Putamen (tissue), 1 donor: ENCODE data around the gene RAD51D.
A peak's percentile ranks its signal among the peaks of the same experiment; 100 is the strongest.
"Not testable (repeated sequence)": the region's sequence is repeated elsewhere in the genome, so short reads cannot be mapped to it uniquely, and the experiment has no call there.

ENCODE experiments used
- DNase-seq: peaks from one replicate; pipeline ENCODE4 v3.0.0-alpha.2; 2016; ENCODE audit warnings: low spot score

The RAD51D gene

DNA sequence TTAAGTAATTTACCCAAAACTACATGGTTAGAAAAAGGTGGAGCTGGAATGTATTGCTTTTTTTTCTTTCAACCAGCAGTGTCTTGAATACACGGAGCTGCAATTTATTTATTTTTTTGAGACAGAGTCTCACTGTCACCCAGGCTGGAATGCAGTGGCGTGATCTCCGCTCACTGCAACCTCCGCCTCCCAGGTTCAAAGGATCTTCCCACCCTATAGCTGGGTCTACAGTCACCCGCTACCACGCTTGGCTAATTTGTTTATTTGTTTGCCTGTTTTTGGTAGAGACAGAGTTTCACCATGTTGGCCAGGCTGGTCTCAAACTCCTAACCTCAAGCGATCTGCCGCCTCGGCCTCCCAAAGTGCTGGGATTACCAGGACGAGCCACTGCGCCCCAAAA, 29.0 kb downstream of the RAD51D start:
- DNase-seq = not testable (repeated sequence)

DNA sequence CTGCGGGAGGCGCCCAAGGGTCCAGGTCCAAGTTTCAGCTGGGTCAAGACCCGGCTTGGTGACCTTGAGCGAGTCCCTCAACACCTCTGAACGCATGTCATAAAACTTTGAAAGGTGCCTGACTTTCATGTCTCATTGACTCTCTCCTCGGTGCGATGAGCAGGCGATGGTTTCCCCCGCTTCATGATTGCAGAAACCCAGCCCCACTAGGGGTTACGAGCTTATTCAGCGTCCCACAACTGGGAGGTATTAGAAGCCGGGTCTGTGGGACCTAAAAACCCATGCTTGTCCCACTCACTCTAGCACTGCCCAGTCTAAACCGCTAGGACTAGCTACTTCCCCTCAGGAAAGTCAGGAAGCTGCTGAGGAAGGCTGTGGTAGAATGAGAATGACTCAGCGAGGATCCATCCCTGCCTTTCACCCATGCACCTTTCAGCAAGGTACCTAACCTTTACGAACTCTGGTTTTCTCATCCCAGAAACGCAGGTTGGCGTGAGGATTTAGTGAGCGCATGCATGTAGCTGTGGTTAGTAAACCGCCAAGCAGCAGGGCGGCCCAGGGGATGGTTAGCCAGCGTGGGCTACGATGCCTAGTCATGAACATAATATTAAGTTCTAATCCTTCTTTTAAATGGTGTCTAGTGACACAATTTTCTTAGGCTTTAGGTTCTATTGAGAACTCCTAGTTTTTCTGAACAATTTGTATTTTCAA, 29.9 kb downstream of the RAD51D start:
- DNase-seq = no peak

DNA sequence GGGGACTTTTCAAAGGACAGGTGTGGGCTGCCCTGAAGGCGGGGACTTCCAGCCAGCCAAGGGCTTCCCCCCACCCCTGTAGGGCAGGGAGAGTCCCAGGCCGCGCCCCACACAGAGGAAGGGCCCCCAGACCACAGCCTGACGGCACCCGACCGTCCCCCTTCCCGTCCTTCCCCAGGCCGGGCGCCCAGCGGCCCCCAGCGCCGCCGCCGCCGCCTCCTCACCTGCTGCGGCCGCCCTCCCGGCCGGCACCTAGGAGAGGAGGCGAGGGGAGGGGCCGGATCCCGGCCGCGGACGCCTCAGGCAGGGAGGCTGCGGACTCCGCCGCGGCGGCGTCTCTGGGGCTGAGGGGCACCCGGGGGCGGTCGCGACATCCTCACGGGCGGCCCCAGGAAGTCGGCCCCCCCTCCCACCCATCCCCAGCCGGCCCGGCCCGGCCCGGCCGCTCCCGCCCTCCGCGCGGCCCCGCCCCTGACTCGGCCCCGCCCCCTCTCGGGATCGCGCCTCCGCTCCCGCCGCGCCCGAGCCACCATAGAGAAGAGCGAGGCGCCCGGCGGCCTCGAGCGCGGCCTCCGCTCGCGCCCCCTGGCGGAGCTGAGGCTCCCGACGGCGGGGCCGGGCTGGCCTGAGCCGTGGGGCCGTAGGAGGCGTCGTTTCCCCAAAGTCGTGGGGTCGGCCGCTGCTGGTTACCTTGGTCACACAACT, 30.6 kb downstream of the RAD51D start:
- peak; percentile 91 for DNase-seq

DNA sequence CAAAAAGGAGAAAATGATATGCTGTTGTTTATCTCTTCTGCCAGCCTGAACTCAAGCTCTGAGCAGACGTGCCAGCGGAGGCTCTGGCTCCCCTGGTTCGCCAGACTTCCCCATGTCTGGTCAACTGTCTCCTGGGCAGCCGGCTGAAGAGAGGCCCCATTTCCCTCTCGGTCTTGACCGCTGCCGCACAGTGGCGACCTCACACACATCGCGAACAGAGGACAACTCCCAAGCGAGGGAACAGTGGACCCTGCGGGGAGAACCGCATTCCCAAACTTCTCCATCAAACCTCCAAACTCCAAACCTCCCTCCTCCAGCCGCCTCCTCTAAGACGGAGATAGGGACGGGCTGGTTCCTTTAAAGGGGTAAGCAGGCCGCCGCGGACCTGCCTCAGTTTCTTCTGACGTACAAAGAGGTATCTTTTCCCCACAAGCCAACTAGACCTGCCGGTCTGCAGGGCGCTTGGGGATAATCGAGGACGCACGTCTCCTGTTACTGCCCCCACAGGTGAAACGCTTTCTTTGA, 31.2 kb downstream of the RAD51D start:
- peak; percentile 75 for DNase-seq

DNA sequence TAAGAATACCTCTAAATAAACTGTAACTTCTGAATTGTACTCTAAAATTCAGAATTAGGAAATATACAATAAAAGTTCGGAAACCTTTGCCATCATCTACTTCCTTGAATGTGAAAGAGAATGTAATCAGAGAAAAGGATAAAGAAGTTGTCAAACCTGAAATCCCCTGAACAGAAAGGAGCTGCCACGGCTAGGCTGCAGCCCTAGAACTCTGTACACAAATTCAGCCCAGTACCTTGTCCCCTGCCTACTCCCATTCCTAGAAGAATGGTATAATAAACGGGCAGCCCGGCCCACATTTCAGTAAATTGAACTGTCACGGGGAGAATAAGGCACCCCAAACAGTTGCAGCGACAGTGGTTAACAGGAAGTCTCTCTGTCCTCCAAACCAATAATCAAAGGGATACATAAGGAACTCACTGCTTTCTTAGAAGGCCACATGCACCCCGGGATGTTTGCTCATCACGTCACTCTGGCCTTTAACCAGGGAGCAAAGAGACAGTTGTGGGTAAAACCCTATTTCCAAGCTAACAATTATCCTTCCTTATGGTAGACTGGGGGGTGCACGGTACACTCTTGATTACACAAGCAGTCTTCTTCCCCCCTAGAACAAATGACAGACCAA, 31.8 kb downstream of the RAD51D start:
- peak; percentile 62 for DNase-seq

DNA sequence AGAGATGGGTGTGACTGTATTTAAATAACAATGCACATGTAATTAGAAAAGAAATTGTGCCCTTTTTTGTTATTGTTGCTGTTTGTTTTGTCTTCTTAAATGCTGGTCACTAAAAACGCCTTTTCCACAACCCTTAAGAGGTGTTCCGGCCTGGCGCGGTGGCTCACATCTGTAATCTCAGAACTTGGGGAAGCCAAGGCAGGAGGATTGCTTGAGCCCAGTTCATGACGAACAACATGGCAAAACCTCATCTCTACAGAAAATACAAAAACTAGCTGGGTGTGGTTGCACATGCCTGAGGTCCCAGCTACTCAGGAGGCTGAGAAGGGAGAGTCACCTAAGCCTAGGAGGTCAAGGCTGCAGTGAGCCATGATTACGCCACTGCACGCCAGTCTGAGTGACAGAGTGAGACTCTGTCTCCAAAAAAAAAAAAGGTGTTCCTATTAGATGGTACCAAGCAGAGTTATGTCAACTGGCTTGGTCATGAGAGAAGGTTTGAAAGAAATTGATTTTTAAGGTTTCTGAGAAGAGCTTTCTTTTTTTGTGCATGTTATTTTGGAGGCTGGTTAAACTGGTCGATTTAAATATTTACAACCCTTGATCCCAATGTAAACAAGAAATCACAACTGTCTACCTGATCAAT, 32.6 kb downstream of the RAD51D start:
- no peak for DNase-seq

DNA sequence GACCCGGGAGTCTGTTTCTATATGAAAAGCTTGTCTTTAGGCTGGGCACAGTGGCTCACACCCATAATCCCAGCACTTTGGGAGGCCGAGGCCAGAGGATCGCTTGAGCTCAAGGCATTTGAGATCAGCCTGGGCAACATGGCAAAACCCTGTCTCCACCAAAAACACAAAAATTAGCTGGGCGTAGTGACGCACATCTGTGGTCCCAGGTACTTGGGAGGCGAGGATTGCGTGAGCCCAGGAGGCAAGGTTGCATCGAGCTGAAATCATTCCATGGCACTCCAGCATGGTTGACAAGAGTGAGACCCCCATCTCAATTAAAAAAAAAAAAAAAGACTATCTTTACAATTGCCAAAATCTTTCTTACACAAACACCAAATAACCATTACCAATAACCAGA, 33.5 kb downstream of the RAD51D start:
- DNase-seq = no peak

DNA sequence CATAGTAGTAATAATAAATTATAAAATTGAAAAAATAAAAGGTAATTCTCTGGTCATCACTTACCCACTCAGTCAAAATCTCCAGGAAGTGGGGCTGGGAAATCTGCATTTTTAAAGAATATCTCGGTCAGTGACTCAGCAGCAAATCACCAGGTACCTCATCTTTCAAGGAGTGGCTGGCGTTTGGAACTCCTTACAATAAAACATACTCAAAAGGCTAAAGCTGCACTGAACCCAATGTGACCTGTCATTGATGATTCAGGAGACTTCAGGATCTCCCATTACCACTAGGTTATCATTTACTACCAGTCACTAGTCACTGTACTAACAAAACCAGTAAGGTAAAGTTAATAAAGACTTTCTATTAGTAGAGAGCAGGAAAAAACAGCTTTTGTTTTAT, 34.7 kb downstream of the RAD51D start:
- no peak for DNase-seq

DNA sequence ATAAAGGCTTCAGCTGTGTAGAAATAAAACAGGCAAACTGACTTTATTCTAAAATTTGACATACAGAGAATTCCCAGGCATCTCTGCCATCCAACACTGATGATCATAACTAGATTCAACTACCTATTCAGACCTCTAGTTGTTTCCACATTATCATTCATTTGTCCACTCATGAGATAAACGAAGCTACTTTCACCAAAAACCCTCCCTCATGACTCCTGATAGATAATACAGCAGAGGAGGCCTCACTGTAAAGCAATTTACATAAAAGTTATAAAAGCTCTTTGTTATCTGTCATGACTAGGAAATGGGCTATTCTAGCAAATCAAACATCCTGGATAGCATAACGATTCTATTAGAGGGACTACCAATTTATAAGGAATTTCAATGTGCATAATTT, 36.6 kb downstream of the RAD51D start:
- no peak for DNase-seq

DNA sequence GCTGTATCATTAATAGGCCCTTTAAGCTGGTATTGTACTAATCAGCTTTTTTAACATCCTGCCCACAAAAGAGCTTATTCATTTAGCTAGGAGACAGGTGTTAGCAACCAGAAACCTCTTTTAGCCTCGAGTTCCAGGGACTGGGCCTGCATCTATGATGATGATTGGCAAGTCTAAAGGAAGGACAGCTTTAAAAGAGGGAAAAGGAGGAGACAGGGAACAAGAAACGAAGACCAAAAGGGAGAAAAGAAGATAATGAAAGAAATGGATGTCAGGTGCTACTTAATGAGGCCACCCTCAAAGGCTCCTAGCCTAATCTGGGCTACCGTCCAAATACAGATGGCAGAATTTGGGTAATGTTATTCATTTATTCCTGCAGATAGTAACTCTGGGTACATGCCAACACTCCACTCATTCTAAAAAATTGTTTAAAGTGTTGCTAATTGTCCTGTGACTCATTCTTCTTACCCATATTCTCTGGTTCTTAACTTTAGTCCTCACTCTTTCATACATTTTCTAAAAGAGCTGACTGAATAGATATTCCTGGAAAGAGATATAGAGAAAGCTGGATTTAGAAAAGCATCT, 37.5 kb downstream of the RAD51D start:
- no peak for DNase-seq

DNA sequence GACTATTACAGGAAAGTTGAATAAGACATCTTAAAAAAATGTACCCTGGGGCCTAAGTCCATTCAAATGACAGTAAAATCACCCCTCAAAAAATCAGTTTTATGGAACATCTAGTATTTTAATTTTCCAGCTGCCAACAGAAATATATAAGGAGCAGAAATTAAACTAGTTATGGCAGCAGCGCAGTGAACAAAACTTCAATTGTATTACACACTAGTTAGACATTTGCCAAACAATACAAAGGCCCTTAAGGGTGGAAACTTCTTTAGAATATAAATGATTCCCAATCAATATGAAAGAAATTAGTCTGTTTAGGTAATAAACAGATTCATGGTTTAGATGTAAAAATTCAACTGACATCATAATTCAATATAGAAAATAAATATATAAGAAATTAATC, 38.0 kb downstream of the RAD51D start:
- no peak for DNase-seq

DNA sequence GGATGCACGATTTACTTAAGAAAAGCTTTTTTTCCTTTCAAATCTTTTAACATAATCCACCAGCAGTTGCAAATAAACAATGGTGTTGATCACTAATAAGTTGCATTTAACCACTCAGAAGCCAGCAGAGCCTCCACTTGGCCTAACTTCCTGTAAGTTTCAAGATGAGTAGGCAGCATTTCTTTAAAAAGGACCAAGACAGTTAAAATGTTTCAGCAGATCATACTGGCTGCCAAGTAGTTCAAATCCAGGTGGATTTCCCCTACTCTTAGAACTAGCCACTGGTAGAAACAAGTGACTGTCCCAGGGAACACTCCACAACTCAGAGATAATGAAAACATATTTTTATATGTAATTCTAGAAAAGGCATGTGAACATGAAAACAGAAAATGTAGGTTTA, 39.1 kb downstream of the RAD51D start:
- no peak for DNase-seq

DNA sequence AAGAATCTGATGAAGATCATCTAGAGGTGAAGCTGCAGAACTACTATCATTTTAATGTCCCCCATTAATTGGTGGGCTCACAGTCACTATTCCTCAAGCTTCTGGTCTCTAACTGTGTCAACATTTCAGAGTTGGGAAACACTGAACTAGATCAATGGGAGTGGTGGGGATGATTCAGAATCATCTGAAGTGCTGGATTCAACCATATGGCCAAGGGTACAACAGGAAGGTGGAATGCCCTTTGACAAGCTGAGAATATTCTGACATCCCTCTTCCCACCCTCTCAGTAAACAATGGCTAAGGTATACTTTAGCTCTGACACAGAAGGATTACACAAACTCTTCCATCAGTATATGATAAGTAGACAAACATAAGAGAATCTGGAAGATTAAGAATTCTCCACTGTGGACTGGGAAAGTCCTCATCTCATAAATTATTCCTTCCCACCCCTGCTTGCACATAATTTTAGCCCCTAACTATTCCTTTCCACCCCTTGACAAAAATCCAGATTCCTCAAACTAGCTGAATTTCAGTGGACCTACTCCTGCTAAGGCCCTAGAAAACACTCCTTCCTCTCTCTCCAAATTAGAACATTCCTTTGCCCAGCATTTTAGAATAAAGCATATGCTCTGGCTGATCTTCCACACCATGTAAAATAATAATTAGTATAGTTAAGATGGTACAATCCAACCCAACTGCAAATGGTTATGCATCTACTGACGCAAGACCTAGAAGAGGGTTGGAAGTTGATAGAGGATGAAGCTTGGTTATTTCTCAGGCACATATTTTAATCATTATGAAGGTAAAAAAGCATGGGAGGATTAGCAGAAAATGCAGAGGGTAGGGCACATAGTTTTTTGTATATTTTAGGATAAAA, 39.9 kb downstream of the RAD51D start:
- no peak for DNase-seq

DNA sequence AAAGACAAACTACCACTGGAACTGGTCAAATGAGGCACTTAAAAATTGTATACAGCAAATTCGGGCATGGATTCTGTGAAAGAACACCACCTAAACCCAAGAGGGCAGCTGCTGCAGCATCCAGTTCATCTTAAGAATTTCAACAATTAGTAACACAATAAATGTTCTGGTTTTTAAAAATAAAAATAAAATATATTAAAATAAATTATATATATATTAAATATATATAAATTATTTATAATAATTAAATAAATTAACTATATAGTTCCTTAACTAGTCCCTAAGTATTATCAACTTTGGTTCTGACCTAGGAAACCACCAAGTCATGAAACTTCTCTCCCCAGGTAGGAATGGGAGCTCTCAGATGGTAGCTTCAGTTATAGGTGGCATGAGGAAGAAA, 42.8 kb downstream of the RAD51D start:
- DNase-seq = no peak

DNA sequence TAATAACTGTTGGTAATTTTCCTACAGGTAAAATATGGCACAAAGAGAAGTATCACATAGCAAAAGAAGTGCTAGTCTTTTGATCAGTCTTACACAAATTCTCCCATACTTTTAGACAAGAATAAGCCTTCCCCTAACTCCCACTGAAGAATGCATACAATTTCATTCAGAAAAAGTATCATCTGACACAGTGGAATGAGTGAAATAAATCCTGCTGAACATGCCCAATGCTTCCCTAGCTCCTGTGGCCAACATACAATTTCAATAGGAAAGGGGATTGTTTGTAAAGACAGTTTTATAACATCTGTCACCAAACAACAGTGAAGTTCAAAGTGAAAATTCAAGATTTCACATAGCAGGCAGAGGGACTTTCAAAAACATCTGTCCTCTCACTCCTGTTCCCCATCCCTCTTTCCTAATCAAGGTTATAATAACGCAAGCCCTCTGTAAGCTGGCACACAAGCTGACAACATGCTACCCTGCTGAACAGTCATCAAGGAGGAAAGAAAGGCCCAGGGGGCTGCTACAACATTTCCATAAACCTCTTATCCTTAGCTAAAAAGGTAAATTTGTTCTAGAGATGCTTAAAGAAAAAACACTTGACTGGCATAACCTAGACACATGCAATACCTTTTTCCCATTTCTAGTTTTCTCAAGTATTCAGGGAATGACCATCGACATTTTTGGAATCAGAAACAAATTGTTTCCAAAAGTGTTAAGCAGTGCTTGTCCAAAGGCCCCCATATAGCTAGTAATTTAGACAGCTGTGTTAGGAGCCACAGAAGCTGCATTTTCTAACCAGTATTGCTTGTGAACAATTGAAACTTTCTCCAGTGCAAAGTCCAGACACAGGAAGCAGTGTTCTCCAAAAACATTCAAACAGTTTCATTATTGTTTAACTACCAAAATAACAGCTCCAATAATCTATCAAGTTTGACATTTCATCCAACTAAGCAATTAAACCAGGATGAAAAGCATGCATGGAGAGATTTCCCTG, 44.7 kb downstream of the RAD51D start:
- peak; percentile 89 for DNase-seq

DNA sequence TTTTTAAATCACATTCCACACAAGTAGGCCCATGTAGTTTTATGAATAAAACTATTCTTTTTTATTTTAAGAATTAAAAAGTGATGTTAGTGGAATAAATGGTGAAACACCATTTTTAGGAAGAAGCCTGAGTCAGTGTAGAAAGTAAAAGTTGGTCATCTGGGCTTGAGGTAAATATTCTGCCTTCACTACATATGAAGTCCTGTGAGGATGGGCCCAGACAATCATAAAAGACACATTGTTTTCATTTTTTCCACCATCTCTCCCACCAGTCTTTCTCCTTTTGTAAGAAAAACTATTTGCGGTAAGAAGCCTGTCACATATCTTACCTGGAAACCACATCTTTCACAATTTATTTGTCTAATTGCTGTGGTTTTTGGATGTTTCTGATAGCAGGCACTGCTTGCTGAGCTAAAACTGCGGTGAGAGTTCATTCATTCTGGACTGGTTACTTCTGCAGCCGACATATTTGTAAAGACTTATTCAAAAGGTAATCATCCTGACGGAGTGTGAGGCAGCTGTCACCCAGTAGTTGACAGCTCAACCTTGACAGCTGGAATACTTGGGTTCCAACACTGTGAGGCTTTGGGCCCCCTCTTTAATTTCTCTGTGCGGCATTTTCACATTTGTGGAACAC, 45.6 kb downstream of the RAD51D start:
- DNase-seq = no peak

DNA sequence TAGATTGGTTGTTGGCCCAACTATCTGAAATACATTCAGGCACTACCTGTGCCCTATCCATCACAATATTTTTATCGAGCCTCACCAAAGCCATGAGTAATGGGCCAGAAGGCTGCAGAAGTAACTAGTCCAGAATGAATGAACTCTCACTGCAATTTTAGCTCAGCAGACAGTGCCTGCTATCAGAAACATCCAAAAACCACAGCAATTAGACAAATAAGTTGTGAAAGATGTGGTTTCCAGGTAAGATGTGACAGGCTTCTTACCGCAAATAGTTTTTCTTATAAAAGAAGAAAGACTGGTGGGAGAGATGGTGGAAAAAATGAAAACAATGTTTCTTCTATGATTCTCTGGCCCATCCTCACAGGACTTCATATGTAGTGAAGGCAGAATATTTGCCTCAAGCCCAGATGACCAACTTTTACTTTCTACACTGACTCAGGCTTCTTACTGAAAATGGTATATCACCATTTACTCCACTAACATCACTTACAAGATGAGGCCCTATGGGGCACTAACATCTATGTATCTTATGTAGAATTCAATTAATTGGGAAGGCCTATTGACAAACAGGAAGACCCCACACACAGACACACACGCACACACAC, 46.4 kb downstream of the RAD51D start:
- no peak for DNase-seq

DNA sequence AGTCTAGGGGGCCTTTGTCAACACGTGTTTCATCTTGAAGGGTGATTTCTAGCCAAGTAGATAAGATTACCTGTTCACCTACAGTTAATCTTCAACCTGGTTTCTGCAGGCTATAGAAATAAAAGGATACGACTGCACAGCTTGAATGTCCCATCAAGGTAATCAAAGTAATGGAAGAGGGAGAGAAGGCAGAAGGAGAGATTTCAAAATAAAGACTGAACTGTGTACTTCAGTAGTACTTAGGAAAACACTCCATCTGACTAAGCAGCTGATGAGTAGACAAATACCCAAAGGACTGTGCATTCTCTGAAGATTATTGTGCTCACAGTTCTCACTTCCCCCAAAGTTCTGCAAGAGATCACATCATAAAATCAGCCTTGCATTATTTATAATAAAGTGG, 50.3 kb downstream of the RAD51D start:
- no peak for DNase-seq

DNA sequence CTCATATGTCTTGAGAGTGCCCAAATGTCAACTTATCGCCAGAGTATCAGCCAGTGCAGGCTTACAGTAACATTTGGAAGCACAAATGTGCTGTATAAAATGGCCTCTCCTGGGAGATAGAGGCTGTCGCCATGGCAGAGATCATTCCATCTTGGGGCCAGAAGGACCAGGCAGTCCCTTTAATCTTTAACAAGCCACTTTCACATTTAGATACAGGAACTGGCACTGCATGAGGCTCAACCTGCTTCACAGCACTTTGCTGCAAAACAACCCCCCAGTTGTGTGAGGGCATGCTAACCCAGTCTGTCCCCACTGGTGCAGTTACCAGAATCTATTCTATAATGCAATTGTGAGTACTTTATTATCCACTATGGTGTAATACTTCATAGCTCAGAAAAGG, 51.4 kb downstream of the RAD51D start:
- no peak for DNase-seq
